K562 (cell line): Measurements from ENCODE around the gene RALGAPB.

ENCODE experiments used
- CHCHD3 ChIP-seq: fragments of 250-450 bp; sonication (Bioruptor Pico); IDR thresholded peaks from 2 replicates; pipeline ENCODE4 v2.1.2; 2022; ENCODE audit warnings: mild to moderate bottlenecking
- EP300 ChIP-seq: IDR thresholded peaks from 2 replicates; pipeline ENCODE4 v1.6.1; 2012; ENCODE audit warnings: low read length, improper control_type of control experiment
- EZH2 ChIP-seq: IDR thresholded peaks from 2 replicates; pipeline ENCODE4 v1.6.1; 2012; ENCODE audit warnings: low read depth, mild to moderate bottlenecking, inconsistent platforms, low read length, borderline replicate concordance
- HOXB6 ChIP-seq: fragments of 250-450 bp; sonication (Bioruptor Pico); IDR thresholded peaks from 2 replicates; pipeline ENCODE4 v1.5.1; 2022; ENCODE audit warnings: mild to moderate bottlenecking, borderline replicate concordance
- ILF3 ChIP-seq: fragments of 450-650 bp; IDR thresholded peaks from 2 replicates; pipeline ENCODE4 v1.6.1; 2018; ENCODE audit warnings: antibody characterized with exemption, mild to moderate bottlenecking, moderate library complexity, borderline replicate concordance
- JUN ChIP-seq, 2 experiments: sonication (generic) in 1 of 2; formaldehyde crosslinking in 1 of 2; IDR thresholded peaks; 2 replicates each; pipeline versions ENCODE4 v1.6.1 to v1.8.0; 2012 to 2022; ENCODE audit warnings: borderline replicate concordance in 2 of 2, mild to moderate bottlenecking in 2 of 2, improper control_type of control experiment in 1 of 2, low read depth in 1 of 2, low read length in 1 of 2, missing genetic modification reagents in 1 of 2
- KLF13 ChIP-seq: fragments of 450-650 bp; IDR thresholded peaks from 2 replicates; pipeline ENCODE4 v1.6.1; 2016; ENCODE audit warnings: missing genetic modification characterization, low read depth, mild to moderate bottlenecking, missing compliant biosample characterization, moderate library complexity, borderline replicate concordance
- MAFF ChIP-seq: IDR thresholded peaks from 2 replicates; pipeline ENCODE4 v1.6.1; 2012; ENCODE audit warnings: low read length, improper control_type of control experiment
- SREBF2 ChIP-seq: sonication (generic); formaldehyde crosslinking; IDR thresholded peaks from 2 replicates; pipeline ENCODE4 v1.4.0; 2020; ENCODE audit warnings: mild to moderate bottlenecking, missing genetic modification reagents
- TEAD4 ChIP-seq, 2 experiments: sonication (generic) in 1 of 2; formaldehyde crosslinking in 1 of 2; IDR thresholded peaks; 2 replicates each; pipeline versions ENCODE4 v1.6.1 to v1.8.0; 2012 to 2022; ENCODE audit warnings: borderline replicate concordance in 1 of 2, inconsistent platforms in 1 of 2, low read length in 1 of 2, mild to moderate bottlenecking in 1 of 2, missing genetic modification reagents in 1 of 2
- TRIM28 ChIP-seq: fragments of 450-650 bp; IDR thresholded peaks from 2 replicates; pipeline ENCODE4 v1.6.1; 2017
- TF ChIP-seq, protein P1 (sequence below), 2 experiments: fragments of 450-650 bp; IDR thresholded peaks; 2 replicates each; pipeline ENCODE4 v1.6.1; 2016; ENCODE audit warnings: mild to moderate bottlenecking in 2 of 2, borderline replicate concordance in 1 of 2, low read depth in 1 of 2, moderate library complexity in 1 of 2
- TF ChIP-seq, protein P2 (sequence below), 3 experiments: IDR thresholded peaks in 2 of 3; conservative IDR thresholded peaks in 1 of 3; 2 replicates each; pipeline ENCODE4 v1.5.1; 2011 to 2012; ENCODE audit warnings: low read length in 3 of 3, mild to moderate bottlenecking in 3 of 3, control low read depth in 2 of 3, improper control_type of control experiment in 1 of 3, inconsistent platforms in 1 of 3, low read depth in 1 of 3, mixed read lengths in 1 of 3, moderate library complexity in 1 of 3; ENCODE audit not compliant: insufficient read depth in 2 of 3
- TF ChIP-seq, protein P3 (sequence below): fragments of 250-450 bp; sonication (Bioruptor Pico); IDR thresholded peaks from 2 replicates; pipeline ENCODE4 v1.8.0; 2022; ENCODE audit warnings: moderate library complexity, mild to moderate bottlenecking, inconsistent platforms

DNA sequence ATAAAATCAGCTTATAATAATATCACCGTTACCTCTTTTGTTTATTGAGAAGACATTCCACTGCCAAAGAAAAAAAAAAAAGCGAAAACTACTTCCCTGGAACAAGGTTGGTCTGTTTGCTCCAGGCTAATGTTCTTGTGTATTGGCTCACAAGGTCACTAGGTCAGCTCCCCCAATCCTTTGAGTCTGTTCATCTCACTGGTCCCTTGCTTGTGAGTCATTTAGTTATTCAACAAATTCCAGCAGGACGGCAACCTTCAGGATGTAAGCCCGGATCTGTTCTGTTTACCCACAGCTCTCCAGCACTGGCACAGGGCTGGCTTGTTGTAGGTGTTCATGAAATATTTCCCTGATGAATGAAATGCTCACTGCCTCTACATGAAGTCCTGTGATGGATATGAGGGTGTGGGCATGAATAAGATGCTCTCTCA, 132.2 kb downstream of the RALGAPB start:
- TF ChIP-seq, protein P1, sequence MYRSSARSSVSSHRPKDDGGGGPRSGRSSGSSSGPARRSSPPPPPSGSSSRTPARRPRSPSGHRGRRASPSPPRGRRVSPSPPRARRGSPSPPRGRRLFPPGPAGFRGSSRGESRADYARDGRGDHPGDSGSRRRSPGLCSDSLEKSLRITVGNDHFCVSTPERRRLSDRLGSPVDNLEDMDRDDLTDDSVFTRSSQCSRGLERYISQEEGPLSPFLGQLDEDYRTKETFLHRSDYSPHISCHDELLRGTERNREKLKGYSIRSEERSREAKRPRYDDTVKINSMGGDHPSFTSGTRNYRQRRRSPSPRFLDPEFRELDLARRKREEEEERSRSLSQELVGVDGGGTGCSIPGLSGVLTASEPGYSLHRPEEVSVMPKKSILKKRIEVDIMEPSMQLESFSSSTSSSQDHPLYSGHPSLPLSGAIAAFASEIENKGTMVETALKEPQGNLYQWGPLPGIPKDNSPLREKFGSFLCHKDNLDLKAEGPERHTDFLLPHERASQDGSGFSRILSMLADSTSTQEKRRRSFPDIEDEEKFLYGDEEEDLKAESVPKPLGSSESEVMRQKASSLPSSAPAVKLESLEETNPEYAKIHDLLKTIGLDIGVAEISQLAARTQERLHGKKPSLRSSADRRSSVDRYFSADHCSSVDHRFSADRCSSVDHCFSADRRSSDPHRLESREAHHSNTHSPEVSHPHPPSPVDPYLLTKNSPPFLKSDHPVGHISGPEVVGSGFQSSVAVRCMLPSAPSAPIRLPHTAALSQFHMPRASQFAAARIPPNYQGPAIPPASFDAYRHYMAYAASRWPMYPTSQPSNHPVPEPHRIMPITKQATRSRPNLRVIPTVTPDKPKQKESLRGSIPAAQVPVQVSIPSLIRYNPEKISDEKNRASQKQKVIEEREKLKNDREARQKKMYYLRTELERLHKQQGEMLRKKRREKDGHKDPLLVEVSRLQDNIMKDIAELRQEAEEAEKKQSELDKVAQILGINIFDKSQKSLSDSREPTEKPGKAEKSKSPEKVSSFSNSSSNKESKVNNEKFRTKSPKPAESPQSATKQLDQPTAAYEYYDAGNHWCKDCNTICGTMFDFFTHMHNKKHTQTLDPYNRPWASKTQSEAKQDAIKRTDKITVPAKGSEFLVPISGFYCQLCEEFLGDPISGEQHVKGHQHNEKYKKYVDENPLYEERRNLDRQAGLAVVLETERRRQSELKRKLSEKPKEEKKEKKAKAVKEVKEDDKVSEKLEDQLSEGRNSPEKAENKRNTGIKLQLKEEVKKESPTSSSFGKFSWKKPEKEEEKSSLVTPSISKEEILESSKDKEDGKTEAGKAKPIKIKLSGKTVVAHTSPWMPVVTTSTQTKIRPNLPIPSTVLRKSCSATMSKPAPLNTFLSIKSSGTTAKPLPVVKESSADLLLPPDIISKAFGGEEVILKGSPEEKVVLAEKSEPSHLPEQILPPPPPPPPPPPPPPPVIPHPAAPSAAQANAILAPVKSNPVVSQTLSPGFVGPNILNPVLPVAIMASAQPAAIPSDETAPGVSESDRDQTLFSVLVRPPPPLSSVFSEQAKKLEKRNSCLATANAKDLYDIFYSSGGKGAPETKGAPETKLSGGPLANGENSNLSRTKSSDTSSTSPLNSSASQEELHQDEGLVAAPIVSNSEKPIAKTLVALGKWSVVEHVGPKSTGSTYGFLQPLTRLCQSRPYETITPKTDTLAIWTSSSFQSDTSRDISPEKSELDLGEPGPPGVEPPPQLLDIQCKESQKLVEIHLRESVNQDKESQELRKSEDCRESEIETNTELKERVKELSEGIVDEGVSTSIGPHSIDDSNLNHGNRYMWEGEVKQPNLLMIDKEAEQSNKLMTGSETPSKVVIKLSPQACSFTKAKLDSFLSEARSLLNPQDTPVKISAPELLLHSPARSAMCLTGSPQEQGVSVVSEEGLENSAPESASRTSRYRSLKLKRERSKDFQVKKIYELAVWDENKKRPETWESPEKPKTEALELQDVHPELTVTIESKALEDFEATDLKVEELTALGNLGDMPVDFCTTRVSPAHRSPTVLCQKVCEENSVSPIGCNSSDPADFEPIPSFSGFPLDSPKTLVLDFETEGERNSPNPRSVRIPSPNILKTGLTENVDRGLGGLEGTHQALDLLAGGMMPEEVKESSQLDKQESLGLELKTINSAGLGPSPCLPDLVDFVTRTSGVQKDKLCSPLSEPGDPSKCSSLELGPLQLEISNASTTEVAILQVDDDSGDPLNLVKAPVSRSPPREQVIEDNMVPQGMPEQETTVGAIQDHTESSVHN (IDR thresholded peaks at IDR 0.05; ENCODE audit: borderline replicate concordance in 1 of 2, low read depth in 1 of 2): no peak
- TF ChIP-seq EP300 (no peak), ILF3 (no peak), TEAD4 (IDR thresholded peaks at IDR 0.05; ENCODE audit: low read length) (no peak), TEAD4 (CRISPR knock-in tag; IDR thresholded peaks at IDR 0.05; ENCODE audit: borderline replicate concordance) (no peak), SREBF2 (CRISPR knock-in tag) (no peak), JUN (IDR thresholded peaks at IDR 0.05; ENCODE audit: borderline replicate concordance, low read depth, low read length) (no peak), JUN (CRISPR knock-in tag; IDR thresholded peaks at IDR 0.05; ENCODE audit: borderline replicate concordance) (no peak), EZH2 (no peak), HOXB6 (CRISPR knock-in tag) (no peak), KLF13 (no peak), TRIM28 (no peak), CHCHD3 (CRISPR knock-in tag) (no peak), MAFF (no peak)
- TF ChIP-seq, protein P2, sequence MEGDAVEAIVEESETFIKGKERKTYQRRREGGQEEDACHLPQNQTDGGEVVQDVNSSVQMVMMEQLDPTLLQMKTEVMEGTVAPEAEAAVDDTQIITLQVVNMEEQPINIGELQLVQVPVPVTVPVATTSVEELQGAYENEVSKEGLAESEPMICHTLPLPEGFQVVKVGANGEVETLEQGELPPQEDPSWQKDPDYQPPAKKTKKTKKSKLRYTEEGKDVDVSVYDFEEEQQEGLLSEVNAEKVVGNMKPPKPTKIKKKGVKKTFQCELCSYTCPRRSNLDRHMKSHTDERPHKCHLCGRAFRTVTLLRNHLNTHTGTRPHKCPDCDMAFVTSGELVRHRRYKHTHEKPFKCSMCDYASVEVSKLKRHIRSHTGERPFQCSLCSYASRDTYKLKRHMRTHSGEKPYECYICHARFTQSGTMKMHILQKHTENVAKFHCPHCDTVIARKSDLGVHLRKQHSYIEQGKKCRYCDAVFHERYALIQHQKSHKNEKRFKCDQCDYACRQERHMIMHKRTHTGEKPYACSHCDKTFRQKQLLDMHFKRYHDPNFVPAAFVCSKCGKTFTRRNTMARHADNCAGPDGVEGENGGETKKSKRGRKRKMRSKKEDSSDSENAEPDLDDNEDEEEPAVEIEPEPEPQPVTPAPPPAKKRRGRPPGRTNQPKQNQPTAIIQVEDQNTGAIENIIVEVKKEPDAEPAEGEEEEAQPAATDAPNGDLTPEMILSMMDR (IDR thresholded peaks at IDR 0.05 in 2 of 3, conservative IDR thresholded peaks at IDR 0.05 in 1 of 3; ENCODE audit: insufficient read depth in 2 of 3, low read depth in 1 of 3, low read length in 3 of 3): no peak
- TF ChIP-seq, protein P3, sequence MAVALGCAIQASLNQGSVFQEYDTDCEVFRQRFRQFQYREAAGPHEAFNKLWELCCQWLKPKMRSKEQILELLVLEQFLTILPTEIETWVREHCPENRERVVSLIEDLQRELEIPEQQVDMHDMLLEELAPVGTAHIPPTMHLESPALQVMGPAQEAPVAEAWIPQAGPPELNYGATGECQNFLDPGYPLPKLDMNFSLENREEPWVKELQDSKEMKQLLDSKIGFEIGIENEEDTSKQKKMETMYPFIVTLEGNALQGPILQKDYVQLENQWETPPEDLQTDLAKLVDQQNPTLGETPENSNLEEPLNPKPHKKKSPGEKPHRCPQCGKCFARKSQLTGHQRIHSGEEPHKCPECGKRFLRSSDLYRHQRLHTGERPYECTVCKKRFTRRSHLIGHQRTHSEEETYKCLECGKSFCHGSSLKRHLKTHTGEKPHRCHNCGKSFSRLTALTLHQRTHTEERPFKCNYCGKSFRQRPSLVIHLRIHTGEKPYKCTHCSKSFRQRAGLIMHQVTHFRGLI (CRISPR knock-in tag): no peak
